OCI-LY1 (cell line): Measurements from ENCODE around the gene TDO2.

ENCODE experiments used
- H2AFZ ChIP-seq: fragments of 200-600 bp; sonication (generic), shearing (Covaris generic); 2 replicates; pipeline ENCODE4 v1.6.0; 2014; ENCODE audit warnings: antibody characterized with exemption, mild to moderate bottlenecking, low read length
- H3F3A ChIP-seq: fragments of 200-600 bp; sonication (generic), shearing (Covaris generic); 2 replicates; pipeline ENCODE4 v1.6.0; 2014; ENCODE audit warnings: mild to moderate bottlenecking, antibody characterized with exemption, low read length, moderate library complexity; ENCODE audit not compliant: insufficient read depth
- H3K27ac ChIP-seq: fragments of 200-600 bp; sonication (generic); 2 replicates; pipeline ENCODE4 v1.5.1; 2014; ENCODE audit warnings: low read length, mixed run types, mild to moderate bottlenecking, low read depth; ENCODE audit not compliant: poor library complexity, severe bottlenecking
- H3K27me3 ChIP-seq: fragments of 200-600 bp; sonication (generic); 2 replicates; pipeline ENCODE4 v1.6.0; 2014; ENCODE audit warnings: antibody characterized with exemption, mild to moderate bottlenecking, low read length, moderate library complexity; ENCODE audit not compliant: insufficient read depth
- H3K36me3 ChIP-seq: fragments of 200-600 bp; sonication (generic); 2 replicates; pipeline ENCODE4 v1.6.1; 2014; ENCODE audit warnings: mild to moderate bottlenecking, antibody characterized with exemption, low read length, moderate library complexity, mixed read lengths; ENCODE audit not compliant: insufficient read depth
- H3K4me1 ChIP-seq: fragments of 200-600 bp; sonication (generic); 2 replicates; pipeline ENCODE4 v1.5.1; 2014; ENCODE audit warnings: mild to moderate bottlenecking, low read length, moderate library complexity; ENCODE audit not compliant: insufficient read depth, severe bottlenecking
- H3K4me2 ChIP-seq: fragments of 200-600 bp; sonication (generic), shearing (Covaris generic); 2 replicates; pipeline ENCODE4 v1.6.1; 2014; ENCODE audit warnings: low read length
- H3K4me3 ChIP-seq: fragments of 200-600 bp; sonication (generic); 2 replicates; pipeline ENCODE4 v1.5.1; 2014; ENCODE audit warnings: low read length, low read depth, mild to moderate bottlenecking, mixed read lengths; ENCODE audit not compliant: poor library complexity, severe bottlenecking
- H3K79me2 ChIP-seq: fragments of 200-600 bp; shearing (Covaris generic); 2 replicates; pipeline ENCODE4 v1.6.1; 2016; ENCODE audit warnings: mixed run types, low read length, mixed read lengths; ENCODE audit not compliant: insufficient read depth
- H3K9ac ChIP-seq: fragments of 200-600 bp; sonication (generic), shearing (Covaris generic); 2 replicates; pipeline ENCODE4 v1.6.1; 2014; ENCODE audit warnings: mild to moderate bottlenecking, low read length, mixed read lengths
- H3K9me2 ChIP-seq: fragments of 200-600 bp; sonication (generic), shearing (Covaris generic); 2 replicates; pipeline ENCODE4 v1.6.1; 2014; ENCODE audit warnings: low read depth, mild to moderate bottlenecking, low read length, mixed read lengths
- H3K9me3 ChIP-seq: fragments of 200-600 bp; shearing (Covaris generic); 2 replicates; pipeline ENCODE4 v1.6.1; 2014; ENCODE audit warnings: low read length, mixed read lengths
- H4K20me1 ChIP-seq: fragments of 200-600 bp; sonication (generic), shearing (Covaris generic); 2 replicates; pipeline ENCODE4 v1.6.0; 2016; ENCODE audit warnings: mild to moderate bottlenecking, low read length; ENCODE audit not compliant: insufficient read depth
- CTCF ChIP-seq: fragments of 200-600 bp; sonication (generic), shearing (Covaris generic); IDR thresholded peaks from 2 replicates; pipeline ENCODE4 v1.5.1; 2017; ENCODE audit warnings: mild to moderate bottlenecking, antibody characterized with exemption, low read length, moderate library complexity, mixed read lengths
- EZH2 ChIP-seq: fragments of 200-600 bp; sonication (generic), shearing (Covaris generic); IDR thresholded peaks from 2 replicates; pipeline ENCODE4 v1.8.0; 2017; ENCODE audit warnings: borderline replicate concordance, mixed run types, mild to moderate bottlenecking, antibody characterized with exemption, low read length, moderate library complexity, mixed read lengths

The TDO2 gene

GRCh38 chr4:155924637-155925036, 21.1 kb downstream of the TDO2 start:
- H3K36me3 ChIP-seq: no peaks in the 10 kb centered on the region
- no peaks in the 10 kb centered on the region for H3F3A ChIP-seq
- TF ChIP-seq CTCF (no peak), EZH2 (no peak)
- H3K4me3 ChIP-seq: no peak overlapping the region
- no peaks in the 10 kb centered on the region for H3K79me2 ChIP-seq
- no peaks in the 10 kb centered on the region for H3K9me2 ChIP-seq
- H2AFZ ChIP-seq: no peak overlapping the region
- H3K4me2 ChIP-seq: no peak overlapping the region
- H3K9me3 ChIP-seq: no peaks in the 10 kb centered on the region
- no peaks in the 10 kb centered on the region for H3K4me1 ChIP-seq
- no peaks in the 10 kb centered on the region for H3K27me3 ChIP-seq
- no peak overlapping the region for H3K27ac ChIP-seq
- no peak overlapping the region for H3K9ac ChIP-seq
- no peaks in the 10 kb centered on the region for H4K20me1 ChIP-seq

GRCh38 chr4:155929833-155930232, 26.3 kb downstream of the TDO2 start:
- H3K27ac ChIP-seq: no peak overlapping the region
- H3K9me3 ChIP-seq: no peaks in the 10 kb centered on the region
- TF ChIP-seq EZH2 (no peak), CTCF (no peak)
- no peaks in the 10 kb centered on the region for H3K4me1 ChIP-seq
- H3K79me2 ChIP-seq: no peaks in the 10 kb centered on the region
- no peak overlapping the region for H3K4me3 ChIP-seq
- H3K27me3 ChIP-seq: no peaks in the 10 kb centered on the region
- no peaks in the 10 kb centered on the region for H4K20me1 ChIP-seq
- H3K9me2 ChIP-seq: no peaks in the 10 kb centered on the region
- H3K9ac ChIP-seq: no peak overlapping the region
- H3F3A ChIP-seq: no peaks in the 10 kb centered on the region
- H2AFZ ChIP-seq: no peak overlapping the region
- H3K4me2 ChIP-seq: no peak overlapping the region
- no peaks in the 10 kb centered on the region for H3K36me3 ChIP-seq

GRCh38 chr4:155930330-155930729, 26.8 kb downstream of the TDO2 start:
- TF ChIP-seq EZH2 (no peak), CTCF (no peak)
- Histone ChIP-seq H3K4me3 (no peak overlapping the region), H3K4me1 (no peaks in the 10 kb centered on the region), H3K79me2 (no peaks in the 10 kb centered on the region), H4K20me1 (no peaks in the 10 kb centered on the region), H3K4me2 (no peak overlapping the region), H3K27me3 (no peaks in the 10 kb centered on the region), H2AFZ (no peak overlapping the region), H3F3A (no peaks in the 10 kb centered on the region), H3K9me2 (no peaks in the 10 kb centered on the region), H3K9ac (no peak overlapping the region), H3K27ac (no peak overlapping the region), H3K36me3 (no peaks in the 10 kb centered on the region), H3K9me3 (no peaks in the 10 kb centered on the region)
